Measurements from ENCODE around the gene HMSD. TPM values are rescaled to one million over a fixed set of nuclear protein-coding genes. Genes with fewer than 3 reads are reported as not detected.

Gene HMSD
- total RNA-seq, 4 donors from 2014 or later, result not detected

DNA sequence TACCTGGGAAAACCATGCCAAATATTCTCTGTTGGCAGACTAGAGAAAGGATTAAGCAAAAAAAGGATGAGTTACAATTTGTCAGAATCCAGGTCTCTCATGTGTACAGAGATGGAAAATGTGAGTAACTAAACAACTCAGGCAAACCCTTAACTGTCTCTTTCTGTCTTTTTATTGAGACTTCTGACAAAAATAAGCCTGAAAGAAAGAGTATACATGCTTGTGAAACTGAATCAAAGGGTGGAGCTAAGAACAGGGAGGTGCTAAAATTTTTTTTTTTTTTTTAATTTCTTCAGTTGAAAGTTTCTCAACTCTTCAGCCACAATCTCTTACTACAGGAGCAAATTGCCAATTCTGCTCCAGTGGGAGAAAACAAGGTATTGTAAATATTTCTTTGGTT, 41.4 kb upstream of the HMSD start, which contains the start of gene SERPINB10:
TSS of gene SERPINB10 (plus strand) at position 295 of the 400 bp plus-strand sequence. CDS start 7,553 bp downstream, outside the sequence.
- no peaks in the 10 kb centered on the region for H3K27me3 ChIP-seq
- H3K36me3 ChIP-seq, result no peaks in the 10 kb centered on the region
- H3K9me3 ChIP-seq, result no peaks in the 10 kb centered on the region
- no peak for DNase-seq (ENCODE audit: low spot score in 2 of 2)
- no peak for TF ChIP-seq EP300 (IDR thresholded peaks at IDR 0.05)
- no peak for TF ChIP-seq POLR2AphosphoS5 (IDR thresholded peaks at IDR 0.05)
- no peak for TF ChIP-seq CTCF (IDR thresholded peaks at IDR 0.05)
- TF ChIP-seq POLR2A (IDR thresholded peaks at IDR 0.05), result no peak
- no peak within 1 kb of the TSS for H3K4me3 ChIP-seq
- H3K4me1 ChIP-seq, result no peaks in the 10 kb centered on the region
- no peak within 1 kb of the TSS for H3K27ac ChIP-seq

GRCh38 chr18:63908858-63909257, 40.2 kb upstream of the HMSD start:
- no peak overlapping the region for H3K27ac ChIP-seq
- no peak overlapping the region for H3K4me3 ChIP-seq
- DNase-seq (ENCODE audit: low spot score in 2 of 2), result no peak
- no peaks in the 10 kb centered on the region for H3K27me3 ChIP-seq
- H3K9me3 ChIP-seq, result no peaks in the 10 kb centered on the region
- no peak for TF ChIP-seq POLR2AphosphoS5 (IDR thresholded peaks at IDR 0.05)
- no peak for TF ChIP-seq POLR2A (IDR thresholded peaks at IDR 0.05)
- TF ChIP-seq CTCF (IDR thresholded peaks at IDR 0.05), result no peak
- TF ChIP-seq EP300 (IDR thresholded peaks at IDR 0.05), result no peak
- 86% methylated on average over 1 of the region's 1 CpG for WGBS
- no peaks in the 10 kb centered on the region for H3K36me3 ChIP-seq
- H3K4me1 ChIP-seq, result no peaks in the 10 kb centered on the region

- no peak overlapping the region for H3K27ac ChIP-seq
Observed at GRCh38 chr18:63909870-63910269, 39.2 kb upstream of the HMSD start.

GRCh38 chr18:63917817-63918216, 31.3 kb upstream of the HMSD start:
- Histone ChIP-seq H3K4me1 (no peaks in the 10 kb centered on the region), H3K9me3 (no peaks in the 10 kb centered on the region), H3K27me3 (no peaks in the 10 kb centered on the region), H3K36me3 (no peaks in the 10 kb centered on the region), H3K4me3 (no peak overlapping the region), H3K27ac (no peak overlapping the region)
- WGBS, result 88% methylated on average over 5 of the region's 5 CpGs
- no peak for DNase-seq (ENCODE audit: low spot score in 2 of 2)
- TF ChIP-seq POLR2A (IDR thresholded peaks at IDR 0.05) (no peak), EP300 (IDR thresholded peaks at IDR 0.05) (no peak), POLR2AphosphoS5 (IDR thresholded peaks at IDR 0.05) (no peak), CTCF (IDR thresholded peaks at IDR 0.05) (no peak)

More at GRCh38 chr18:63909870-63910269, 39.2 kb upstream of the HMSD start:
- H3K36me3 ChIP-seq, result no peaks in the 10 kb centered on the region
- no peaks in the 10 kb centered on the region for H3K9me3 ChIP-seq
- DNase-seq (ENCODE audit: low spot score in 2 of 2), result no peak
- H3K4me1 ChIP-seq, result no peaks in the 10 kb centered on the region
- H3K4me3 ChIP-seq, result no peak overlapping the region
- WGBS, result 47% methylated on average over 2 of the region's 2 CpGs
- H3K27me3 ChIP-seq, result no peaks in the 10 kb centered on the region
- TF ChIP-seq CTCF (IDR thresholded peaks at IDR 0.05) (no peak), POLR2AphosphoS5 (IDR thresholded peaks at IDR 0.05) (no peak), POLR2A (IDR thresholded peaks at IDR 0.05) (no peak), EP300 (IDR thresholded peaks at IDR 0.05) (no peak)

- no peak for DNase-seq (ENCODE audit: low spot score in 2 of 2)
- H3K4me3 ChIP-seq, result no peak overlapping the region
- no peaks in the 10 kb centered on the region for H3K36me3 ChIP-seq
- no peak for TF ChIP-seq POLR2AphosphoS5 (IDR thresholded peaks at IDR 0.05)
- no peak for TF ChIP-seq EP300 (IDR thresholded peaks at IDR 0.05)
- TF ChIP-seq CTCF (IDR thresholded peaks at IDR 0.05), result no peak
- TF ChIP-seq POLR2A (IDR thresholded peaks at IDR 0.05), result no peak
- no peaks in the 10 kb centered on the region for H3K27me3 ChIP-seq
- H3K9me3 ChIP-seq, result no peaks in the 10 kb centered on the region
- WGBS, result 96% methylated on average over 2 of the region's 2 CpGs
- H3K4me1 ChIP-seq, result no peaks in the 10 kb centered on the region
- H3K27ac ChIP-seq, result no peak overlapping the region
Observed at GRCh38 chr18:63922049-63922448, 27.1 kb upstream of the HMSD start.

Data from suprapubic skin (tissue), 4 donors.